ENCODE data around the gene HSPA5.

DNA sequence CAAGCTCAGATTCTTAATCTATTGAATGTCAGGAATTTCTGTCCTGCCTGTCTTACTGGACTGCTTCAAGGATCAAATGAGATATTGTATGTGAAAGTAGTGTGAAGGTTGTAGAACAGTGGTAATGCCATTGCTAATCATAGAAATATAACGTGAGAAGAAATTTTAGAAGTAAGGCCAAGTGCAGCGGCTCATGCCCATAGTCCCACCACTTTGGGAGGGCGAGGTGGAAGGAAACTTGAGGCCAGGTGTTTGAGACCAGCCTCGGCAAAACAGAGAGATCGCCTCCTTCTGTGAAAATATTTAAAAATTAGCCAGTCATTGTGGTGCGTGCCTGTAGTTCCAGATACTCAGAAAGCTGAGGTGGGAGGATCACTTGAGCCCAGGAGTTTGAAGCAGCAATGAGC is 5.1 kb upstream of the HSPA5 start:
- TF ChIP-seq CTCF (conservative IDR thresholded peaks at IDR 0.05; ENCODE audit: low read length) (no peak), EZH2phosphoT487 (IDR thresholded peaks at IDR 0.05; ENCODE audit: borderline replicate concordance) (no peak)
